GM12864 (cell line): Measurements from ENCODE around the gene SKOR2.

Experiments
- DNase-seq: peaks from one replicate; pipeline ENCODE4 v3.0.0-alpha.2; 2011; ENCODE audit warnings: low read depth
- H3K4me3 ChIP-seq: 2 replicates; pipeline ENCODE4 v1.5.1; 2011; ENCODE audit warnings: mild to moderate bottlenecking, low read depth, low read length, control low read depth
- CTCF ChIP-seq: IDR thresholded peaks from 2 replicates; pipeline ENCODE4 v1.5.1; 2011; ENCODE audit warnings: low read depth, mild to moderate bottlenecking, moderate library complexity, low read length, control low read depth, inconsistent platforms; ENCODE audit errors: missing control alignments

Gene SKOR2

DNA sequence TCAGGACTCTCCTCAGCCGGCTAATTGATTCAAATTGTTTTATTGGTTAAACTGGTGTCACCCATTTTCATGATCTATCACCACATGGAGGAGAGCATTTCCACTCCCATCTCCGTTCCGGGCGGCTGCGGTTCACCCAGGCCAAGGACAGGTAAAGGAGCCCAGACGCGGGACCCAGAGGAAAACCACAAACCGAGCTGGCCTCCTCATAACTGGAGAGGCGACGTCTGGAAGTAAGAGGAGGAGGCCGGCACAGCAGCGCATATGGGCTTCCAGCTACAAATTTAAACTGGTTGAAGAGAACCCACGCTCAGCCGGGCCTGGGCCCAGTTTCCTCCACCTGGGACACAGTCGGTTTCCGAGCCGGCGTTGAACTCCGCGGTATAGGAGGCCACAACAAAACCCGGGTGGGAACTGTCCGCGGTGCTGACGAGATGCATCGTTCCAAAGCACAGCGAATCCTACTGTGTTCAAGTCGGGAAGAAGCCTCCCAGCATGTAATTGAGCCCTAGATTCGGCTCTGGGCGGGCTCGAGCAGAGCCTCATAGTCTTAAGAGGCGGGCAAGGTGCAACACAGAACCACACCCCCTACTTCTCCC is 3.0 kb upstream of the SKOR2 start:
- no peak for TF ChIP-seq CTCF
- DNase-seq = no peak
- no peak overlapping the region for H3K4me3 ChIP-seq

DNA sequence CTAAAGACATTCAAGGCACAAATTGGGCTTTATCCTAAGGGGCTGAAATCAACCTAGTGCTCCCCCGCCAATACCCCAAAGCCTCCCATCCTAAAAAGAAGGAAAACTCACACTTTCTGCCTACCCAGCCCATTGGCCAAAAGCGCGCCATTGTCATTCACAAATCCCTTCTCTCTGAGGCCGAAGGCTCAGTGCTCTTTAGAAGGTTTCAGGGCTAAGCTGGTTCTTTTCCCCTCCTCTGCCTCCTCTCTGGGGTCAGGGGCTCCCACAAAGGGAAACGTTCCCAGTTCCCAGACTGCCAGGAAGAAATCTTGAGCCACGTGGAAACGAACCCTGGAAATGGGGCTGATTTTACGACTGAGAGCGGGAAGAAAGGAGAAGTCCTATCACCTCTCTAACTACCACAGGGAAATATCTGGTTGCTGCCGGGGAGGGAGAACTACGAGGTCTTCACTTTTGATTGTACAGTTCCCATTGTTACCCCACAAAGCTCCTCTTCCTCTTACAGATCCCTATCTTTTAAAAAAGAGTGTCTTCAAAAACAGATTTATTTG is 1.7 kb upstream of the SKOR2 start:
- no peak for TF ChIP-seq CTCF
- H3K4me3 ChIP-seq = no peak overlapping the region
- DNase-seq = no peak

- no peak for DNase-seq
- no peak overlapping the region for H3K4me3 ChIP-seq
- TF ChIP-seq CTCF = no peak
Observed at GRCh38 chr18:47250391-47251046, 941 bp downstream of the SKOR2 start.

DNA sequence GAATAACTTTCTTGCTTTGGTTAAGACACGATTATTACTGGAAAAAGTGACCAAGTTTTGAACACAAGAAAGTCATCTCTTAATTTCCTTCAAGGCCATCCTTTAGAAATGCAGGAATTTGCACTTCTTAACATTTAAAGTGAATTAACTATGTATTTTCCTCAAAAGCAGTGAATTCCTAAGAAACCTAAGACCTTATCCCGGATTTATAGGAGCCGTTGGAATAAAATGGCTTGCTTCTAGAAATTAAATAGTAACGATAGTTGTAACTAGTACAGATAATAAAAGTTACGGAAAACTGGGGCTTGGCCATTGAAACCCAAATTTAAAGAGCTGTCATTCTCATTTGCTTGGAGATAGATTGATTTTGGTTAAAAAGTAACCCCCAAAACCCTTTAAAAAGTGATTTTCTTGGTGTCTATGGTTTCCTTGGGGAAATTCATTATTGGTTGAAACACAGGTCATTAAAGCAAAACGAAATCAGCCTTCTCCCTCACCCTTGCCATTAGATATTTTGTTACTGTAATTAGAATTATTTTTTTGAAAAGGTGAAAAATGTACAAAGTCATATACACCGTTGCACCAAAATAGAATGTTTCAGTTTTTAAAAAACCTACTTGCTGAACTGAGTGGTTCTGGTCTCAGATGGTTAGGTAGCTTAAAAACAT is 2.0 kb downstream of the SKOR2 start:
- DNase-seq = no peak
- no peak overlapping the region for H3K4me3 ChIP-seq
- no peak for TF ChIP-seq CTCF

GRCh38 chr18:47248604-47249313 is 2.7 kb downstream of the SKOR2 start:
- no peak for TF ChIP-seq CTCF
- no peak for DNase-seq
- H3K4me3 ChIP-seq = no peak overlapping the region

GRCh38 chr18:47248115-47248603 is 3.3 kb downstream of the SKOR2 start:
- H3K4me3 ChIP-seq = no peak overlapping the region
- DNase-seq = no peak
- TF ChIP-seq CTCF = no peak
